ENCODE results near the gene MAD1L1. TPM values are rescaled to one million over a fixed set of nuclear protein-coding genes. Genes with fewer than 3 reads are reported as not detected.

MAD1L1 gene
- total and polyA plus RNA-seq, 2 of the 8 experiments (the other 6 are each of a cell fraction or from before 2014, with no cell fraction given), result 40.4 to 44.6 TPM

GRCh38 chr7:2191016-2191415 lies 41.7 kb downstream of the MAD1L1 start:
- no peak overlapping the region for H2BK15ac ChIP-seq (ENCODE audit: low read length)
- H2BK120ac ChIP-seq (replicated peaks; ENCODE audit: low read depth, low read length), result no peak overlapping the region
- no peak overlapping the region for H3K27ac ChIP-seq (ENCODE audit: low read depth, low read length)
- H3K4me3 ChIP-seq (ENCODE audit: extremely low read depth in 1 of 4, insufficient read depth in 2 of 4, low read depth in 3 of 4, low read length in 4 of 4), result no peak overlapping the region
- H3K4me1 ChIP-seq (replicated peaks in 1 of 4; ENCODE audit: control insufficient read depth in 3 of 4, insufficient read depth in 4 of 4, low read length in 3 of 4), result no peaks in the 10 kb centered on the region
- H4K5ac ChIP-seq (ENCODE audit: insufficient read length, low read depth, low read length), result no peak overlapping the region
- peaks cover 0 to 4% of the 10 kb centered on the region in 2 experiments for H4K20me1 ChIP-seq (replicated peaks in 1 of 2; ENCODE audit: control insufficient read depth in 1 of 2, insufficient read depth in 2 of 2, low read length in 2 of 2)
- no peaks in the 10 kb centered on the region; the same call in none of the 2 replicates for H3K79me1 ChIP-seq (ENCODE audit: low read depth, low read length)
- ChIA-PET CTCF (ENCODE audit: partially characterized antibody) (interaction anchor here (1.3 to 2.5 kb wide), 3 partner anchors 10 to 240 kb away, joined by 3 to 8 read pairs (median 7); no protein-coding TSS in a partner anchor), POLR2A (ENCODE audit: partially characterized antibody) (interaction anchor here (1.5 kb wide), 1 partner anchor 12 kb away, joined by 4 read pairs; no protein-coding TSS in a partner anchor)
- no peak overlapping the region for H4K8ac ChIP-seq (ENCODE audit: extremely low read depth, insufficient read depth, low read length)
- H3K9me3 ChIP-seq (ENCODE audit: insufficient read depth in 2 of 2, low read depth in 1 of 2, low read length in 1 of 2), result peaks cover 13 to 20% of the 10 kb centered on the region in 2 experiments
- no peak for FAIRE-seq
- H2BK20ac ChIP-seq (ENCODE audit: low read length), result no peak overlapping the region
- no peak overlapping the region for H2AFZ ChIP-seq (ENCODE audit: low read length)
- H3K27me3 ChIP-seq (replicated peaks in 1 of 4; ENCODE audit: control insufficient read depth in 3 of 4, extremely low read depth in 1 of 4, insufficient read depth in 3 of 4, low read length in 3 of 4), result no peaks in the 10 kb centered on the region
- 93% methylated on average over 9 of the region's 9 CpGs; no CpG with 5 or more reads in 1 of the 2 experiments for WGBS, 2 experiments (ENCODE audit: extremely low coverage in 1 of 2, insufficient coverage in 1 of 2, insufficient read length in 1 of 2, insufficient replicate concordance in 2 of 2, low coverage in 1 of 2, low lambda C conversion rate in 2 of 2, missing lambda C conversion rate in 1 of 2)
- no peak overlapping the region for H3K9ac ChIP-seq (replicated peaks in 1 of 4; ENCODE audit: extremely low read depth in 1 of 4, low read depth in 3 of 4, low read length in 3 of 4)
- no peak overlapping the region for H2BK12ac ChIP-seq (ENCODE audit: low read depth, low read length)
- H3K23me2 ChIP-seq (ENCODE audit: low read depth, low read length), result no peaks in the 10 kb centered on the region
- H3K56ac ChIP-seq (replicated peaks; ENCODE audit: insufficient read length, low read depth, low read length), result no peak overlapping the region
- H2BK5ac ChIP-seq (ENCODE audit: low read depth, low read length), result no peak overlapping the region
- DNase-seq (ENCODE audit: low read depth in 1 of 2, low spot score in 2 of 2), result no peak
- H3K4ac ChIP-seq (replicated peaks; ENCODE audit: insufficient read length, low read depth, low read length), result no peak overlapping the region
- no peak overlapping the region for H3K23ac ChIP-seq (ENCODE audit: insufficient read length)
- no peak overlapping the region for H3K14ac ChIP-seq (ENCODE audit: insufficient read length)
- no peak overlapping the region for H3K18ac ChIP-seq (ENCODE audit: extremely low read depth, low read length)
- peaks cover 0 to 16% of the 10 kb centered on the region in 2 experiments; a peak in 1 of 4 replicates for H3K79me2 ChIP-seq (ENCODE audit: control insufficient read depth in 1 of 2, insufficient read depth in 2 of 2, low read length in 2 of 2)
- no peak overlapping the region for H2AK5ac ChIP-seq (ENCODE audit: low read depth, low read length)
- H4K91ac ChIP-seq (replicated peaks; ENCODE audit: insufficient read length, low read length), result no peak overlapping the region
- no peak overlapping the region for H3K4me2 ChIP-seq (ENCODE audit: insufficient read depth in 1 of 2, low read depth in 2 of 2, low read length in 2 of 2)
- H3K36me3 ChIP-seq (ENCODE audit: control insufficient read depth in 2 of 4, insufficient read depth in 4 of 4, low read length in 3 of 4), result peaks cover 0 to 15% (median 6%) of the 10 kb centered on the region in 4 experiments; a peak in 5 of 8 replicates
- TF ChIP-seq SAP30 (IDR thresholded peaks at IDR 0.05; ENCODE audit: insufficient read depth, insufficient replicate concordance, low read length) (no peak), BACH1 (IDR thresholded peaks at IDR 0.05; ENCODE audit: low read length) (no peak), FOSL1 (IDR thresholded peaks at IDR 0.05; ENCODE audit: insufficient read depth, low read depth, low read length) (no peak), KDM1A (IDR thresholded peaks at IDR 0.05; ENCODE audit: borderline replicate concordance, low read length) (no peak), EZH2 (IDR thresholded peaks at IDR 0.05; ENCODE audit: low read depth, low read length, severe bottlenecking) (no peak), JUN (IDR thresholded peaks at IDR 0.05; ENCODE audit: low read depth, low read length) (no peak), ZNF274 (IDR thresholded peaks at IDR 0.05; ENCODE audit: borderline replicate concordance, extremely low read depth, low read length) (no peak), KDM5A (IDR thresholded peaks at IDR 0.05; ENCODE audit: low read length) (no peak), CREB1 (IDR thresholded peaks at IDR 0.05) (no peak), RFX5 (IDR thresholded peaks at IDR 0.05; ENCODE audit: borderline replicate concordance, low read depth, low read length) (no peak), TAF1 (IDR thresholded peaks at IDR 0.05; ENCODE audit: low read depth, low read length) (no peak), KDM4A (IDR thresholded peaks at IDR 0.05; ENCODE audit: low read depth, low read length, severe bottlenecking) (no peak), SRF (IDR thresholded peaks at IDR 0.05; ENCODE audit: low read depth, low read length) (no peak), CBX5 (IDR thresholded peaks at IDR 0.05; ENCODE audit: low read depth, low read length) (no peak), CHD1 (IDR thresholded peaks at IDR 0.05; ENCODE audit: low read depth, low read length) (no peak)
